H1 (cell line): ENCODE measurements around the gene TNFRSF11A. TPM values are rescaled to one million over a fixed set of nuclear protein-coding genes. Genes with fewer than 3 reads are reported as not detected.

Experiments used
- CTCF ChIA-PET: fragments of 300-600 bp; sonication (Branson Sonifier 250); formaldehyde crosslinking; loops from one replicate; lab custom pipeline; 2021; ENCODE audit not compliant: partially characterized antibody; lab: Charles Lee
- POLR2A ChIA-PET: fragments of 300-600 bp; sonication (Branson Sonifier 250); formaldehyde crosslinking; loops from one replicate; lab custom pipeline; 2021; ENCODE audit warnings: inconsistent platforms; ENCODE audit not compliant: partially characterized antibody; lab: Charles Lee
- DNase-seq, 2 experiments: peaks; one replicate each; pipeline versions ENCODE4 v3.0.0 to v3.0.0-alpha.2; 2010 to 2022; ENCODE audit warnings: low spot score in 2 of 2, low read depth in 1 of 2, mixed read lengths in 1 of 2
- FAIRE-seq: peaks from 2 replicates; lab custom pipeline; 2011; peaks lifted over from hg19 to GRCh38; lab: Jason Lieb, UNC
- H2AFZ ChIP-seq: 2 replicates; pipeline ENCODE4 v1.8.1; 2012; ENCODE audit warnings: low read length, inconsistent platforms
- H2AK5ac ChIP-seq: 2 replicates; pipeline ENCODE4 v1.6.1; 2013; ENCODE audit warnings: low read depth, low read length
- H2BK120ac ChIP-seq: replicated peaks from 2 replicates; pipeline ENCODE3; 2013; ENCODE audit warnings: low read depth, low read length, inconsistent platforms
- H2BK12ac ChIP-seq: 2 replicates; pipeline ENCODE4 v1.6.1; 2013; ENCODE audit warnings: low read depth, low read length
- H2BK15ac ChIP-seq: 2 replicates; pipeline ENCODE4 v1.6.1; 2013; ENCODE audit warnings: low read length
- H2BK20ac ChIP-seq: 2 replicates; pipeline ENCODE4 v1.6.1; 2013; ENCODE audit warnings: low read length
- H2BK5ac ChIP-seq: 2 replicates; pipeline ENCODE4 v1.6.1; 2013; ENCODE audit warnings: low read depth, low read length
- H3K14ac ChIP-seq: 2 replicates; pipeline ENCODE4 v1.6.1; 2013; ENCODE audit warnings: inconsistent platforms; ENCODE audit not compliant: insufficient read length
- H3K18ac ChIP-seq: 2 replicates; pipeline ENCODE4 v1.6.1; 2013; ENCODE audit warnings: low read length; ENCODE audit errors: extremely low read depth
- H3K23ac ChIP-seq: 2 replicates; pipeline ENCODE4 v1.6.1; 2013; ENCODE audit warnings: inconsistent platforms; ENCODE audit not compliant: insufficient read length
- H3K23me2 ChIP-seq: 2 replicates; pipeline ENCODE4 v1.6.1; 2013; ENCODE audit warnings: low read depth, low read length
- H3K27ac ChIP-seq: 2 replicates; pipeline ENCODE4 v1.6.1; 2011; ENCODE audit warnings: low read depth, low read length, inconsistent platforms
- H3K27me3 ChIP-seq, 4 experiments: replicated peaks in 1 of 4; 1 replicate in 1 of 4; 2 replicates in 3 of 4; pipeline versions ENCODE4 v1.6.1 to v1.8.1; 2011 to 2013; ENCODE audit warnings: low read length in 3 of 4, mild to moderate bottlenecking in 3 of 4, inconsistent platforms in 2 of 4, mixed read lengths in 2 of 4, moderate library complexity in 1 of 4; ENCODE audit not compliant: control insufficient read depth in 3 of 4, insufficient read depth in 3 of 4; ENCODE audit errors: extremely low read depth in 1 of 4
- H3K36me3 ChIP-seq, 4 experiments: 2 replicates each; pipeline versions ENCODE4 v1.6.1 to v1.8.1; 2011 to 2013; ENCODE audit warnings: mild to moderate bottlenecking in 4 of 4, low read length in 3 of 4, moderate library complexity in 2 of 4, control low read depth in 1 of 4, inconsistent platforms in 1 of 4; ENCODE audit not compliant: insufficient read depth in 4 of 4, control insufficient read depth in 2 of 4
- H3K4ac ChIP-seq: replicated peaks from 2 replicates; pipeline ENCODE3; 2013; ENCODE audit warnings: low read length, low read depth, mixed read lengths, inconsistent platforms; ENCODE audit not compliant: insufficient read length
- H3K4me1 ChIP-seq, 4 experiments: replicated peaks in 1 of 4; 1 replicate in 1 of 4; 2 replicates in 3 of 4; pipeline versions ENCODE4 v1.6.1 to v1.8.1; 2011 to 2013; ENCODE audit warnings: low read length in 3 of 4, inconsistent platforms in 2 of 4, mixed read lengths in 1 of 4; ENCODE audit not compliant: insufficient read depth in 4 of 4, control insufficient read depth in 3 of 4
- H3K4me2 ChIP-seq, 2 experiments: 2 replicates each; pipeline versions ENCODE4 v1.6.1 to v1.8.1; 2011 to 2013; ENCODE audit warnings: low read depth in 2 of 2, low read length in 2 of 2, control low read depth in 1 of 2, inconsistent platforms in 1 of 2, mild to moderate bottlenecking in 1 of 2; ENCODE audit not compliant: insufficient read depth in 1 of 2
- H3K4me3 ChIP-seq, 4 experiments: fragments of 200-600, 300-600 bp in 1 of 4; sonication (generic), shearing (Covaris generic), sonication (Bioruptor Twin) in 1 of 4; 2 replicates each; pipeline versions ENCODE4 v1.5.1 to v1.8.1; 2011 to 2016; ENCODE audit warnings: low read length in 4 of 4, low read depth in 3 of 4, control low read depth in 2 of 4, inconsistent platforms in 2 of 4, mild to moderate bottlenecking in 2 of 4, mixed read lengths in 1 of 4, moderate library complexity in 1 of 4; ENCODE audit not compliant: insufficient read depth in 2 of 4; ENCODE audit errors: extremely low read depth in 1 of 4
- H3K56ac ChIP-seq: replicated peaks from 2 replicates; pipeline ENCODE3; 2013; ENCODE audit warnings: low read depth, mild to moderate bottlenecking, mixed read lengths, low read length, inconsistent platforms; ENCODE audit not compliant: insufficient read length
- H3K79me1 ChIP-seq: 2 replicates; pipeline ENCODE4 v1.6.1; 2013; ENCODE audit warnings: low read depth, low read length, control low read depth
- H3K79me2 ChIP-seq, 2 experiments: 2 replicates each; pipeline versions ENCODE4 v1.6.1 to v1.8.1; 2012 to 2013; ENCODE audit warnings: low read length in 2 of 2, mild to moderate bottlenecking in 2 of 2, inconsistent platforms in 1 of 2; ENCODE audit not compliant: insufficient read depth in 2 of 2, control insufficient read depth in 1 of 2
- H3K9ac ChIP-seq, 4 experiments: replicated peaks in 1 of 4; 1 replicate in 1 of 4; 2 replicates in 3 of 4; pipeline versions ENCODE4 v1.6.1 to v1.8.1; 2011 to 2013; ENCODE audit warnings: low read depth in 3 of 4, low read length in 3 of 4, control low read depth in 2 of 4, mild to moderate bottlenecking in 2 of 4, moderate library complexity in 2 of 4, inconsistent platforms in 1 of 4; ENCODE audit errors: extremely low read depth in 1 of 4
- H3K9me3 ChIP-seq, 2 experiments: 2 replicates each; pipeline versions ENCODE4 v1.6.1 to v1.8.1; 2012 to 2013; ENCODE audit warnings: mild to moderate bottlenecking in 2 of 2, moderate library complexity in 2 of 2, control low read depth in 1 of 2, inconsistent platforms in 1 of 2, low read depth in 1 of 2, low read length in 1 of 2, mixed read lengths in 1 of 2; ENCODE audit not compliant: insufficient read depth in 2 of 2
- H4K20me1 ChIP-seq, 2 experiments: replicated peaks in 1 of 2; 2 replicates each; pipeline versions ENCODE3 to v1.8.1; 2011 to 2013; ENCODE audit warnings: inconsistent platforms in 2 of 2, low read length in 2 of 2, mild to moderate bottlenecking in 1 of 2; ENCODE audit not compliant: insufficient read depth in 2 of 2, control insufficient read depth in 1 of 2
- H4K5ac ChIP-seq: 2 replicates; pipeline ENCODE4 v1.6.1; 2013; ENCODE audit warnings: low read length, low read depth, mixed read lengths, inconsistent platforms; ENCODE audit not compliant: insufficient read length
- H4K8ac ChIP-seq: 2 replicates; pipeline ENCODE4 v1.8.0; 2013; ENCODE audit warnings: mild to moderate bottlenecking, moderate library complexity, low read length, inconsistent platforms; ENCODE audit not compliant: insufficient read depth; ENCODE audit errors: extremely low read depth
- H4K91ac ChIP-seq: replicated peaks from 2 replicates; pipeline ENCODE3; 2013; ENCODE audit warnings: low read length, mixed read lengths, inconsistent platforms; ENCODE audit not compliant: insufficient read length
- ASH2L ChIP-seq: fragments of 200-600, 300-600 bp; sonication (generic); IDR thresholded peaks from one replicate; pipeline ENCODE4 v1.7.1; 2017; ENCODE audit warnings: low read length
- ATF2 ChIP-seq: IDR thresholded peaks from 2 replicates; pipeline ENCODE4 v1.6.1; 2012; ENCODE audit warnings: low read length, inconsistent platforms
- BCL11A ChIP-seq, 2 experiments: IDR thresholded peaks; one replicate each; pipeline ENCODE4 v1.6.1; 2011; ENCODE audit warnings: low read depth in 2 of 2, low read length in 2 of 2, mild to moderate bottlenecking in 2 of 2
- CHD2 ChIP-seq: IDR thresholded peaks from 2 replicates; pipeline ENCODE4 v1.6.1; 2012; ENCODE audit warnings: low read length, improper control_type of control experiment
- E2F6 ChIP-seq: IDR thresholded peaks from 2 replicates; pipeline ENCODE4 v1.6.1; 2012; ENCODE audit warnings: inconsistent platforms
- HDAC6 ChIP-seq: IDR thresholded peaks from one replicate; pipeline ENCODE4 v1.7.1; 2012; ENCODE audit warnings: low read depth, mild to moderate bottlenecking, inconsistent platforms, low read length, moderate library complexity
- POU5F1 ChIP-seq: IDR thresholded peaks from 2 replicates; pipeline ENCODE4 v1.6.1; 2011; ENCODE audit warnings: low read depth, mild to moderate bottlenecking, low read length, moderate library complexity
- TAF1 ChIP-seq: IDR thresholded peaks from 2 replicates; pipeline ENCODE4 v1.6.1; 2011; ENCODE audit warnings: mild to moderate bottlenecking, low read depth, low read length
- TCF12 ChIP-seq: IDR thresholded peaks from 2 replicates; pipeline ENCODE4 v1.6.1; 2011; ENCODE audit warnings: low read depth, mild to moderate bottlenecking, low read length
- WGBS, 2 experiments: shearing (Covaris generic) in 1 of 2; methylation state at CpG; one replicate each; pipeline versions ENCODE4 v1.1.6 to v1.1.7; 2013 to 2015; ENCODE audit warnings: low lambda C conversion rate in 2 of 2, mixed read lengths in 2 of 2, inconsistent platforms in 1 of 2, low coverage in 1 of 2, missing lambda C conversion rate in 1 of 2; ENCODE audit not compliant: insufficient replicate concordance in 2 of 2, insufficient coverage in 1 of 2, insufficient read length in 1 of 2; ENCODE audit errors: extremely low coverage in 1 of 2, missing lambda C conversion rate in 1 of 2; 5-methylcytosine and 5-hydroxymethylcytosine counted together
- polyA plus RNA-seq, 7 experiments: library from polyadenylated mRNA; depleted of rRNA in 3 of 7; stranded (reverse) in 5 of 7; unstranded in 2 of 7; fragments of >200 nt in 5 of 7; fragments of 200-250 nt in 2 of 7; gene quantifications; 1 replicate in 5 of 7; 2 replicates in 1 of 7; 4 replicates in 1 of 7; pipeline versions ENCODE4 v1.2.1 to v1.2.3, GENCODE V29; 2011 to 2013; ENCODE audit warnings: missing spikeins in 2 of 7, mixed read lengths in 2 of 7
- total RNA-seq: library from RNA; stranded (reverse); fragmentation: NEBNext Ultra II Directional; extraction: Animal tissue kit (Norgen Biotek cat#: 25700); gene quantifications from 2 replicates; pipeline ENCODE4 v1.2.1, GENCODE V29; 2021

TNFRSF11A gene
- total and polyA plus RNA-seq, 2 of the 8 experiments (the other 6 are each of a cell fraction or from before 2014, with no cell fraction given): 8.7 to 10.6 TPM

- Histone ChIP-seq H4K5ac (no peak overlapping the region), H3K79me2 (peaks cover 0 to 24% of the 10 kb centered on the region in 2 experiments; a peak in 2 of 4 replicates), H3K36me3 (no peaks in the 10 kb centered on the region), H2AK5ac (no peak overlapping the region), H3K27ac (no peak overlapping the region), H3K56ac (no peak overlapping the region), H4K8ac (no peak overlapping the region), H3K79me1 (no peaks in the 10 kb centered on the region; the same call in 1 of the 2 replicates), H2BK20ac (no peak overlapping the region), H3K9ac (no peak overlapping the region), H2AFZ (no peak overlapping the region), H3K27me3 (no peaks in the 10 kb centered on the region), H2BK15ac (no peak overlapping the region), H2BK5ac (no peak overlapping the region), H3K14ac (no peak overlapping the region), H3K23ac (no peak overlapping the region), H3K23me2 (no peaks in the 10 kb centered on the region), H3K4ac (no peak overlapping the region), H4K20me1 (no peaks in the 10 kb centered on the region), H3K18ac (no peak overlapping the region), H2BK120ac (no peak overlapping the region), H3K4me2 (no peak overlapping the region), H3K4me3 (no peak overlapping the region), H2BK12ac (no peak overlapping the region), H4K91ac (no peak overlapping the region), H3K9me3 (no peaks in the 10 kb centered on the region), H3K4me1 (peaks cover 6 to 27% (median 18%) of the 10 kb centered on the region in 4 experiments)
- TF ChIP-seq E2F6: no peak
- no peak for TF ChIP-seq CHD2
- TF ChIP-seq ASH2L: no peak
- TF ChIP-seq TCF12: no peak
- no peak for TF ChIP-seq BCL11A (IDR thresholded peaks at IDR 0.05; ENCODE audit: low read depth in 2 of 2, low read length in 2 of 2)
- no peak for TF ChIP-seq HDAC6
- TF ChIP-seq TAF1: no peak
- no peak for TF ChIP-seq POU5F1
- no peak for TF ChIP-seq ATF2
- DNase-seq (no peak), FAIRE-seq (peak; percentile 7)
- ChIA-PET POLR2A (interaction anchor here (1.0 to 1.6 kb wide), 2 partner anchors 9 to 15 kb away, joined by 3 to 6 read pairs; no protein-coding TSS in a partner anchor), CTCF (interaction anchor here (1.2 to 3.0 kb wide), 5 partner anchors 13 to 84 kb away, joined by 3 to 14 read pairs (median 5); partner anchors contain the start of gene TNFRSF11A)
- 93% methylated on average over 9 of the region's 9 CpGs; no CpG with 5 or more reads in 1 of the 2 experiments for WGBS, 2 experiments
Measured at GRCh38 chr18:62340996-62341395, 15.9 kb downstream of the TNFRSF11A start.
